Right atrium auricular region (tissue), 2 donors: ENCODE results near the gene RPS6KA4. TPM values are rescaled to one million over a fixed set of nuclear protein-coding genes. Genes with fewer than 3 reads are reported as not detected.
A peak's percentile ranks its signal among the peaks of the same experiment; 100 is the strongest.

Experiments used
- DNase-seq: peaks from one replicate; pipeline ENCODE4 v3.0.0-alpha.2; 2019; ENCODE audit warnings: low spot score
- H3K27ac ChIP-seq, 2 donors: fragments of 200-600 bp; sonication (generic); 1 replicate in 1 of 2; 2 replicates in 1 of 2; pipeline ENCODE4 v1.5.1; 2016 to 2019
- H3K27me3 ChIP-seq, 2 donors: fragments of 200-600 bp; sonication (generic); one replicate each; pipeline versions ENCODE4 v1.5.1 to v1.6.0; 2017 to 2019
- H3K36me3 ChIP-seq: fragments of 200-600 bp; sonication (generic); one replicate; pipeline ENCODE4 v1.5.1; 2016
- H3K4me1 ChIP-seq, 2 donors: fragments of 200-600 bp; sonication (generic); one replicate each; pipeline versions ENCODE4 v1.5.1 to v1.6.0; 2017 to 2019
- H3K4me3 ChIP-seq, 2 donors: fragments of 200-600 bp; sonication (generic); 1 replicate in 1 of 2; 2 replicates in 1 of 2; pipeline ENCODE4 v1.5.1; 2017 to 2019; ENCODE audit warnings: mild to moderate bottlenecking in 1 of 2, moderate library complexity in 1 of 2
- H3K9me3 ChIP-seq, 2 donors: fragments of 200-600 bp; sonication (generic); one replicate each; pipeline ENCODE4 v1.5.1; 2019
- CTCF ChIP-seq, 2 donors: fragments of 200-600 bp; sonication (generic); IDR thresholded peaks; one replicate each; pipeline ENCODE4 v1.5.1; 2019; ENCODE audit warnings: antibody characterized with exemption in 2 of 2
- total RNA-seq, 2 donors: library from RNA; depleted of rRNA; stranded (reverse); fragments of >200 nt; gene quantifications; one replicate each; pipeline ENCODE4 v1.1.0, GENCODE V29; 2016

Gene RPS6KA4
- total RNA-seq, 2 donors from 2014 or later, result 11.4 to 22.2 TPM

GRCh38 chr11:64384028-64384737 lies 25.2 kb downstream of the RPS6KA4 start:
- Histone ChIP-seq H3K27ac (no peak overlapping the region), H3K4me1 (peaks cover 0 to 14% of the 10 kb centered on the region in 2 donors), H3K4me3 (no peak overlapping the region), H3K9me3 (no peaks in the 10 kb centered on the region), H3K27me3 (no peaks in the 10 kb centered on the region), H3K36me3 (no peaks in the 10 kb centered on the region)
- DNase-seq, result no peak
- TF ChIP-seq CTCF (IDR thresholded peaks at IDR 0.05), result no peak

DNA sequence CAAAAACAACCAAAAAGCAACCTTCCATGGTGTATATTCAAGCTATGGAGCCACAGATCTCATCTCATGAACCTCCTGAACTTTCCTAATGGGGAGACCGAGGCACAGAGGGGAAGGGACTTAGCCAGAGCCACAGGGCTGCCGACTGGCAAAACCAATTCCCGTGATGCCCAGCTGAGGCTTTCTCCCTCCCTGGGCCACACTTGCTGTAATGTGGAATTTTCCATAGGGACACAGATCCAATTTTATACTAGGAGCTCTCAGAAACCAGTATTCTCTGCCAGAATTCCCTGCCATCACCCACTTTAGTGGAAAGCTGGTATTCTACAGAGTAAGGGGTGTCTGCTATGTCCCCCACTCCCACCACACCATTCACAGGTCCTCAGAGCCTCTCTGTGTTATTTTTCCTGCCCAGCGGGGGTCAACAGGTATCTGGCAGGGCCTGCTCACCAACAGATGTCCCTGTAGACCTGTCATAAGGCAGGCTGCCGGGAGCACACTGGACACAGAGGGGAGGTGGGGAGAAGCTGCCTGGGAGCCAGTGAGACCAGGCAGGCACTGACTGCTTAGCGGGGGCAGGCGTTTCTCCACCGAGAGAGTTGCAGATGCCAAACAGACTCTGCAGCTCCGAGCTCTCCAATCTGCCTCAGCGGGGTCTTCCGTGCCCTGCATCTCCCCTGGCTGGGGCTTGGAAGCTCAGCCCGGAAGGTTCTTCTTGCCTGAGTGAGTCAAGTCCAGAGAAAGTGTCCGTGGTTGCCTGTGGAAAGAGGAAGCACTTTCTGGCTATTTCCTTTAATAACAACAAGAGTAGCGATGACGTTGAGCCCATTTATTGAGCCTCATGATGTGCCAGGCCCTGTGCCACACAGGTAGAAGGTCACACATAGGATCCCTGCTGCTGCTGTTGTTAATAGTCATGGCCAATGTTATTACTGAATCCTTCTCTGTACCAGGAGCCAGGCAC lies 26.3 kb downstream of the RPS6KA4 start:
- H3K4me3 ChIP-seq, result no peak overlapping the region
- no peaks in the 10 kb centered on the region for H3K27me3 ChIP-seq
- no peaks in the 10 kb centered on the region for H3K36me3 ChIP-seq
- H3K9me3 ChIP-seq, result no peaks in the 10 kb centered on the region
- DNase-seq, result peak; percentile 59
- no peak for TF ChIP-seq CTCF (IDR thresholded peaks at IDR 0.05)
- H3K4me1 ChIP-seq, result peaks cover 0 to 14% of the 10 kb centered on the region in 2 donors
- no peak overlapping the region for H3K27ac ChIP-seq

DNA sequence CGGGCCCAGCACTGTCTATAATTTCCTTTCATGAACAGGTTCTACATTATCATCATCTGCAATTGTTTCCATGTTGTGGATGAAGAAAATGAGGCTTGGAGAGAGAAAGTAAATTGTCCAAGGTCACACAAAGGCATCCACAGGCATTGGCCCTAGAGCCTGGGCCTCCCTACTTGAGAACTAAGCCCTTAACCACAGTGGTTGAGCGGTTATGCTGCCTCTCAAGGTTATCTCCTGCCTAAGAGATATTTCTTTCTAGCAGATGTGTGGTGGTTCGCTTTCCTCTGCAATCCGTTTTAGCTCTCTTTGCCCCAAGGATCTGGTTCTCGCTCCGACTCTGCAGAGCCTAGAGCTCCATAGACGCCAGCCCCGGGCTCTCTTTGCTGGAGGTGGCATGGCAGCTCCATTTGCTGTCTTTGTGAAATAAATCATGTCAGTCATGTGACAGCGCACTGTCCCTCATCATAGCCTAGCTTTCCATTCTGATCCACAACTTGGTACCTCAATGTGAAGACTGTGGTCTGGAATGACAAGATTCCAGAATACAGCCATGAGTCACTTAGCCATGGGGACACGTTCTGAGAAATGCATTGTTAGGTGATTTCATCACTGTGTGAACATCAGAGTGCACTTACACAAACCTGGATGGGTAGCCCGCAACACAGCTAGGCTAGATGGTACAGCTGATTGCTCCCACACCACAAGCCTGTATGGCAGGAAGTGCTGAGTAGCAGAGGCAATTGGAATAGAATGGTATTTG lies 27.2 kb downstream of the RPS6KA4 start:
- Histone ChIP-seq H3K4me1 (peaks cover 0 to 14% of the 10 kb centered on the region in 2 donors), H3K4me3 (no peak overlapping the region), H3K27ac (no peak overlapping the region), H3K27me3 (no peaks in the 10 kb centered on the region), H3K36me3 (no peaks in the 10 kb centered on the region), H3K9me3 (no peaks in the 10 kb centered on the region)
- no peak for TF ChIP-seq CTCF (IDR thresholded peaks at IDR 0.05)
- DNase-seq, result no peak

GRCh38 chr11:64387916-64388315 lies 29.0 kb downstream of the RPS6KA4 start:
- no peak for TF ChIP-seq CTCF (IDR thresholded peaks at IDR 0.05)

GRCh38 chr11:64388894-64389293 lies 29.9 kb downstream of the RPS6KA4 start:
- no peak for DNase-seq
- no peaks in the 10 kb centered on the region for H3K27me3 ChIP-seq
- H3K27ac ChIP-seq, result no peak overlapping the region
- H3K36me3 ChIP-seq, result no peaks in the 10 kb centered on the region
- no peak for TF ChIP-seq CTCF (IDR thresholded peaks at IDR 0.05)
- no peak overlapping the region for H3K4me3 ChIP-seq
- H3K9me3 ChIP-seq, result no peaks in the 10 kb centered on the region
- H3K4me1 ChIP-seq, result peaks cover 0 to 11% of the 10 kb centered on the region in 2 donors

More at GRCh38 chr11:64387916-64388315, 29.0 kb downstream of the RPS6KA4 start:
- Histone ChIP-seq H3K27me3 (no peaks in the 10 kb centered on the region), H3K4me3 (no peak overlapping the region), H3K27ac (no peak overlapping the region), H3K4me1 (peaks cover 0 to 14% of the 10 kb centered on the region in 2 donors), H3K36me3 (no peaks in the 10 kb centered on the region), H3K9me3 (no peaks in the 10 kb centered on the region)
- no peak for DNase-seq
